A549 treated with RU486 at 1 μM for 4 hours (cell line): ENCODE data around the gene MRTFA. TPM values are rescaled to one million over a fixed set of nuclear protein-coding genes. Genes with fewer than 3 reads are reported as not detected.

ENCODE experiments used
- total RNA-seq: library from RNA; stranded (reverse); fragments of 200-300 nt; extraction: Qiagen RNA extraction; gene quantifications from 5 replicates; pipeline ENCODE4 v1.2.3, GENCODE V29; 2022; ENCODE audit warnings: low read depth

Gene MRTFA
- total RNA-seq: 31.5 to 45.7 TPM (median 39.5 TPM) in 5 replicates

DNA sequence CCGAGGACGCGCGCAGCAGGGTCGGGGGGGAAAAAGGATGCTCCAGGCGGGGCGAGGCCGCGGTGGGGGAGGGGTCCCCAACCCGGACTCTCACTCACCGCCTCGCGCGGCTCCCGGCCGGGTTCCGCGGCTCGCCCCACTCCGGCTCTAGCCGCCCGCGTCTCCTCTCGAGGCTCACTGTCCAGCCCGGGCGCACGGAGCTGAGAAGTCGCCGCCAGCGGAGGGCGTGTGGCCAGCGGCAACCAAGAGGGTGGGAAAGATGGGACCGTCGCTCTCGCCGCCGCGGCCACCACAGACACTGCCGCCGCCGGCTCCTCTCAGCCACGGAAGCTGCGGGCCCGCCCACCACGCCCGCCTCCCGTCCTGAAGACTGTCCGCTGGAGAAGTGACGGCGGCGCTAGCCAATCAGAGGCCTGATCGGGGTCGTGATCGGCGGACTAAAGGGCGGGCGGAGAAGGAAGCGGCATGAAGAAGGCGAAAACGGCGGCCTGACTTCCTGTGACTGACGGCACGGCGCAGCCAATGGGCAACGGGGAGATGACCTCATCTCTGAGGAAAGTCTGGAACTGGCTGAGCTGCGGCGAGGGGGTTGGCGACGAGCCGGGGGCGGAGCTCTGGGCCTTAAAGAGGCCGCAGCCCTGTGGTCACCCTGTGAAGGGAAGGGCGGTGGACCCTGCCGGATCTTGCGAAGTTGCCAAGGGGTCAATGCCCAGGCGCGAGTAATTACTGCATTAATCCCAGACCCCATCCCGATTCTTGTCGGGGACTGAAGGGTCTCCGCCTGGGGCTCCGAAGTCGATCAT, at the start of gene MRTFA:
TSS of gene MRTFA (minus strand) at position 340 of the 803 bp plus-strand sequence.

DNA sequence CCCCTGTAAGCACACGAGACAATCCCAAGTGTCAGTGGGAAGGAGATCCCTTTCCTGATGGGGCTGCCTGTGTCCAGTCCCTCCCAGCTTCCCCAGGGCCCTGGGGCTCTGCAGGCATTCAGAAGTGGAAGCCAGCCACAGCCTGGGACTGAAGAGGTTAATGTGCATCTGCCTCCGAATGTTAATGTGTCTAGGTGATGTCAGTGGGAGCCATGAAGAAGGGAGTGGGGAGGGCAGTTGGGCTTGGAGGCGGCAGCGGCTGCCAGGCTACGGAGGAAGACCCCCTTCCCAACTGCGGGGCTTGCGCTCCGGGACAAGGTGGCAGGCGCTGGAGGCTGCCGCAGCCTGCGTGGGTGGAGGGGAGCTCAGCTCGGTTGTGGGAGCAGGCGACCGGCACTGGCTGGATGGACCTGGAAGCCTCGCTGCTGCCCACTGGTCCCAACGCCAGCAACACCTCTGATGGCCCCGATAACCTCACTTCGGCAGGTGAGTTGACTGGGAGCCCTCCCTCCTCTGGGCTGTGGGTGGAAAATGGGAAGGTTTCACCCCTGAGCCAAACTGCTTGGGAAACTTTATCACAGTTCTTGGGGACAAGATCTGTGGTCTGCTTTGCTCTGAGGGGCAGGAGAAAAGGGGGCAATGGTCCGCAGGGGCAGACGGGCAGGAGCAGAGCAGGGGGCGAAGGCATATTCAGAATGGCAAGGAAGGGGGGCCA, 42.9 kb upstream of the MRTFA start, which contains the start of gene MCHR1:
TSS of gene MCHR1 (plus strand) at position 236 of the 715 bp plus-strand sequence. CDS start at position 405, 169 bp downstream.

Other genes starting within 250 kb of the MRTFA start
- gene MCHR1, start 42.8 kb upstream of the MRTFA start, total RNA-seq: not detected in 5 replicates
- gene SLC25A17, start 182.6 kb upstream of the MRTFA start, total RNA-seq: 20.8 to 29.4 TPM (median 23.1 TPM) in 5 replicates
- 155 to 185 TPM (median 164 TPM) in 5 replicates for gene ST13, start 219.9 kb upstream of the MRTFA start, total RNA-seq
- 7.3 to 12.4 TPM (median 9.0 TPM) in 5 replicates for gene XPNPEP3, start 220.4 kb upstream of the MRTFA start, total RNA-seq
- gene DNAJB7, start 225.4 kb upstream of the MRTFA start, total RNA-seq: not detected in 5 replicates